Prostate gland (tissue), 2 donors: Measurements from ENCODE around the gene CDC42.

Source experiments
- POLR2A ChIP-seq: fragments of 450-650 bp; IDR thresholded peaks from one replicate; pipeline ENCODE4 v1.6.1; 2016; ENCODE audit warnings: antibody characterized with exemption, mild to moderate bottlenecking
- TF ChIP-seq, protein P1 (sequence below), 4 experiments: fragments of 200-600 bp in 2 of 4; fragments of 450-650 bp in 2 of 4; sonication (generic) in 2 of 4; IDR thresholded peaks; 1 replicate in 3 of 4; 2 replicates in 1 of 4; pipeline ENCODE4 v1.5.1; 2016 to 2019; ENCODE audit warnings: antibody characterized with exemption in 4 of 4, mild to moderate bottlenecking in 2 of 4, moderate library complexity in 2 of 4

DNA sequence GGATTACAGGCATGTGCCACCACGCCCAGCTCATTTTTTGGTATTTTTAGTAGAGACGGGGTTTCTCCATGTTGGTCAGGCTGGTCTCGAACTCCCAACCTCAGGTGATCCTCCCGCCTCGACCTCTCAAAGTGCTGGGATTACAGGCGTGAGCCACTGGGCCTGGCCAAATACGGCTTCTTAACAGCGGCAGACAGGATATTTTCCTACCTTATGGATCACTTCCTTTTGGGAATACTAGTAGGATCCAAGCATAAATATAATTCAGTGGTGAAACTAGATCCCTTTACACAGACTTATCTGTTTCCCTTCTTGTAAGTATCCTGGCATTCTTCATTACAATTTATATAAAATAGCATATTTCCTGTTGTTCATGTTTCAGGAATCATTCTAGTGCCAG, 49.5 kb downstream of the CDC42 start:
- no peak for TF ChIP-seq POLR2A
- TF ChIP-seq, protein P1, sequence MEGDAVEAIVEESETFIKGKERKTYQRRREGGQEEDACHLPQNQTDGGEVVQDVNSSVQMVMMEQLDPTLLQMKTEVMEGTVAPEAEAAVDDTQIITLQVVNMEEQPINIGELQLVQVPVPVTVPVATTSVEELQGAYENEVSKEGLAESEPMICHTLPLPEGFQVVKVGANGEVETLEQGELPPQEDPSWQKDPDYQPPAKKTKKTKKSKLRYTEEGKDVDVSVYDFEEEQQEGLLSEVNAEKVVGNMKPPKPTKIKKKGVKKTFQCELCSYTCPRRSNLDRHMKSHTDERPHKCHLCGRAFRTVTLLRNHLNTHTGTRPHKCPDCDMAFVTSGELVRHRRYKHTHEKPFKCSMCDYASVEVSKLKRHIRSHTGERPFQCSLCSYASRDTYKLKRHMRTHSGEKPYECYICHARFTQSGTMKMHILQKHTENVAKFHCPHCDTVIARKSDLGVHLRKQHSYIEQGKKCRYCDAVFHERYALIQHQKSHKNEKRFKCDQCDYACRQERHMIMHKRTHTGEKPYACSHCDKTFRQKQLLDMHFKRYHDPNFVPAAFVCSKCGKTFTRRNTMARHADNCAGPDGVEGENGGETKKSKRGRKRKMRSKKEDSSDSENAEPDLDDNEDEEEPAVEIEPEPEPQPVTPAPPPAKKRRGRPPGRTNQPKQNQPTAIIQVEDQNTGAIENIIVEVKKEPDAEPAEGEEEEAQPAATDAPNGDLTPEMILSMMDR (IDR thresholded peaks at IDR 0.05), result no peak
